HG02943 (cell line): ENCODE measurements around the gene MED19.

ENCODE experiments used
- ATAC-seq: cut with Tn5 transposase; IDR thresholded peaks from one replicate; pipeline ENCODE4 v1.9.1; 2021; ENCODE audit warnings: mild to moderate bottlenecking, low read depth, moderate library complexity; ENCODE audit not compliant: unreplicated experiment

MED19 gene

DNA sequence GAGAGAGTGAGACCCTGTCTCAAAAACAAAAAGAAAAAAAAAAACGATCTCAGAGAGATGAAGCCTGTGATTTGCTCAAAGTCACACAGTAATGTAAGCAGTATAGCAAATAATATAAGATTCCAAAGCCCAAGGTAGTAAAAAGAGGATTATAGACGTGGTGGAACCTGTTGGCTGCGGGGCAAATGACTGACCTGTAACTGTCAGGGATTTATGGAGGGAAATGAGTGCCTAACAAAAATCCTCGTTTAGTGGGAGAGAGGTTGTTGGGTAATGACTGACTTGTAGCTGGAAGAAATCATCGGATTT, 55.2 kb downstream of the MED19 start:
- no peak for ATAC-seq
